Measurements from ENCODE around the gene AATK. TPM values are rescaled to one million over a fixed set of nuclear protein-coding genes. Genes with fewer than 3 reads are reported as not detected.

Gene AATK
- total RNA-seq, 2 experiments from 2014 or later: 0.78 to 1.0 TPM

GRCh38 chr17:81115219-81115618 is 50.8 kb downstream of the AATK start:
- Mint-ChIP-seq H3K4me1 (ENCODE audit: low read depth) (peaks cover 5% of the 10 kb centered on the region), H3K27me3 (no peaks in the 10 kb centered on the region), H3K27ac (no peak overlapping the region), H3K9me3 (no peaks in the 10 kb centered on the region), H3K36me3 (no peaks in the 10 kb centered on the region), H3K4me3 (no peak overlapping the region)
- ChIA-PET CTCF (interaction anchor here (1.1 to 1.8 kb wide), 2 partner anchors 13 to 92 kb away, joined by 3 to 12 read pairs; no protein-coding TSS in a partner anchor), POLR2A (no interaction called here)
- intact Hi-C loops (cut with micrococcal nuclease): no loop called here
- no peak for DNase-seq

DNA sequence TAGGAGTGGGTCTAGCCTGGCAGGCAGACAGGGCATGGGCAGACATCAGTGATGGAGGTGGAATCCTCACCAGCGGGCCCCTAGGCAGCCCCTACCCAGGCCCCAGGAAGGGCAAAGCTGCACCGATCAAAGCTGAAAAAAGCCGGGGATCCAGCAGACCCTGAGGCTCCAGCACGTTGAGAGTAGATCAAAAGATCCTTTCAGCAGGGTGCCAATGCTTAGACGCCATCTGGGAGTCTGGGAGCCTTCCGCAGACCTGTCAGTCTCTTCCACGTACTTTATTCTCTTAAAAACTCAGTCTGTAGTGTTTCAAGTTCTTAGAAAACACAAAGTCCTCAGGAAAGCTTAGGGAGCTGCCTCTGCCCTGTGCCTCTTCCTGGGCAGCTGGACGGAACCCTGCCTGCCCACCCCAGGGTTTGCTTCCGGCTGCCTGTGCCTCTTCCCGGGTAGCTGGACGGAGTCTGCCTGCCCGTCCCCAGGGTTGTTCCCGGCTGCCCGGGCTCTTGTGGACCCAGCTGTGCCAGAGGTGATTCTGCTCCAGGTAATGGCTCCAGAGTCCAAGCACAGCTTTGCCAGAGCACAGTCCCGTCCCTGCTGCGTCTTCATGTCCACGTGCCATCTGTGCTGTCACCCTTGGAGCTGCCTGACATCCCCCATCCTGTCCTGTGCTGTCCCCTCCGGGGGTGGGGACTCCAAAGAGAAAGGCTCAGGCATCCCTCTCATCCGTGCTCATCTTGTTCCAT is 51.5 kb downstream of the AATK start:
- peaks cover 6% of the 10 kb centered on the region for H3K4me1 Mint-ChIP-seq (ENCODE audit: low read depth)
- no peak overlapping the region for H3K27ac Mint-ChIP-seq
- POLR2A ChIA-PET: interaction anchor here (0.7 kb wide), 1 partner anchor 95 kb away, joined by 5 read pairs; no protein-coding TSS in a partner anchor
- no peak overlapping the region for H3K4me3 Mint-ChIP-seq
- no peak for DNase-seq
- intact Hi-C loops (cut with micrococcal nuclease): no loop called here
- no peaks in the 10 kb centered on the region for H3K36me3 Mint-ChIP-seq
- CTCF ChIA-PET: interaction anchor here (1.1 to 1.8 kb wide), 2 partner anchors 13 to 91 kb away, joined by 3 to 12 read pairs; no protein-coding TSS in a partner anchor
- no peaks in the 10 kb centered on the region for H3K9me3 Mint-ChIP-seq
- H3K27me3 Mint-ChIP-seq: no peaks in the 10 kb centered on the region

GRCh38 chr17:81113158-81113724 is 52.8 kb downstream of the AATK start:
- Mint-ChIP-seq H3K4me3 (no peak overlapping the region), H3K36me3 (no peaks in the 10 kb centered on the region), H3K27ac (no peak overlapping the region), H3K27me3 (no peaks in the 10 kb centered on the region), H3K4me1 (ENCODE audit: low read depth) (peaks cover 4% of the 10 kb centered on the region), H3K9me3 (no peaks in the 10 kb centered on the region)
- intact Hi-C loops (cut with micrococcal nuclease): no loop called here
- CTCF ChIA-PET: interaction anchor here (1.6 kb wide), 1 partner anchor 11 kb away, joined by 5 read pairs; no protein-coding TSS in a partner anchor
- no peak for DNase-seq
- POLR2A ChIA-PET: no interaction called here

GRCh38 chr17:81112450-81112849 is 53.6 kb downstream of the AATK start:
- ChIA-PET CTCF (interaction anchor here (1.6 kb wide), 1 partner anchor 11 kb away, joined by 5 read pairs; no protein-coding TSS in a partner anchor), POLR2A (interaction anchor here (0.7 kb wide), 1 partner anchor 17 kb away, joined by 3 read pairs; no protein-coding TSS in a partner anchor)
- H3K4me3 Mint-ChIP-seq: no peak overlapping the region
- H3K4me1 Mint-ChIP-seq (ENCODE audit: low read depth): peaks cover 4% of the 10 kb centered on the region
- intact Hi-C loops (cut with micrococcal nuclease): no loop called here
- H3K36me3 Mint-ChIP-seq: no peaks in the 10 kb centered on the region
- no peak overlapping the region for H3K27ac Mint-ChIP-seq
- H3K9me3 Mint-ChIP-seq: no peaks in the 10 kb centered on the region
- DNase-seq: no peak
- no peaks in the 10 kb centered on the region for H3K27me3 Mint-ChIP-seq

DNA sequence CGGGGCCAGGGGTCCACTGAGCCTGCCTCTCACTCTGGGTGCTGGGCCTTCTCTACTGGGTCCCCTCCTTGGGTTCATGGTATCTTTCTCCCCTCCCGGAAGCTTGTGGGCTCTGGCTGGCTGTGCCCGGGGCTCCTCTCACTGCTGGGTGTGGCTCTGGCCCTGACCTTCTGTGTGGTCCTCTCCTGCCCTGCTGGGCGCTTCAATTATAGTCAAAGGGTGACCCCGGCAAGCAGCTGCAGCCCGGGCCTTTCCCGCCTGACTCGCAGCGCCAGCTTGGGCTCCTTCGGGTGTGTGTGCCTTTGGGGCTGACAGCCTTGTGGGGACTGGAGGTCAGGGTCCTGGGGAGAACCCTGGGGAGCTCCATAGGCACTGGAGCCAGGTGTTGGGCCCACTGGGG is 55.0 kb downstream of the AATK start:
- H3K4me1 Mint-ChIP-seq (ENCODE audit: low read depth): peaks cover 4% of the 10 kb centered on the region
- POLR2A ChIA-PET: no interaction called here
- H3K27ac Mint-ChIP-seq: no peak overlapping the region
- H3K9me3 Mint-ChIP-seq: no peaks in the 10 kb centered on the region
- intact Hi-C loops (cut with micrococcal nuclease): no loop called here
- CTCF ChIA-PET: interaction anchor here (0.9 kb wide), 1 partner anchor 9 kb away, joined by 3 read pairs; no protein-coding TSS in a partner anchor
- H3K36me3 Mint-ChIP-seq: no peaks in the 10 kb centered on the region
- DNase-seq: no peak
- H3K27me3 Mint-ChIP-seq: no peaks in the 10 kb centered on the region
- no peak overlapping the region for H3K4me3 Mint-ChIP-seq

DNA sequence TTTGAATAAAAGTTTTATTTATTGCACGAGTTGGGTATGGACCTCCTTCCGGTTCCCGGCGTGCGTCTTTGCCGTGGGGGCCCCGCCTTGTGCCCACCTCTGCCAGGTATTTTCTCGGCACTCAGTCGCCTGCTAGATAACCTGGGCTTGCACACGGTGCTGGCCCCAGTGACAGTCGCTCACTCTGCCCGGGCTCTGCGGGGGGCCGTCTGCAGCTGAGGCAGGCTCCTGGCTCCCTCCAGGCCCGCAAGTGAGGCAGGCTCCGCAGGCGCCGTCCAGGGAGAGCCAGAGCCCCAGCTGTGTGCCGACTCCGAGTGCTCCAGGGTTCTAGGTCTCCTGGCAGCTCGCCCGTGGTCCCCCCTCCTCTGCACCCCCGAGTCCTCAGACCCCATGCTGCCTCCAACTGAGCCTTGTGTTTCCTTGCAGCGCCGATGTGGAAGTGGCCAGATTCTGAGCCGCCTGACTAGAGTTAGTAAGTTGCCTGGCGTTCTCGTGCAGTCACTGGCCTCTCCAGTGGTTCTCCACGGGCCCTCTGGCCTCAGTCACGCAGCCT is 55.5 kb downstream of the AATK start:
- Mint-ChIP-seq H3K27me3 (no peaks in the 10 kb centered on the region), H3K4me1 (ENCODE audit: low read depth) (peaks cover 4% of the 10 kb centered on the region), H3K4me3 (no peak overlapping the region), H3K9me3 (no peaks in the 10 kb centered on the region), H3K36me3 (no peaks in the 10 kb centered on the region), H3K27ac (no peak overlapping the region)
- ChIA-PET CTCF (interaction anchor here (0.9 kb wide), 1 partner anchor 9 kb away, joined by 3 read pairs; no protein-coding TSS in a partner anchor), POLR2A (no interaction called here)
- intact Hi-C loops (cut with micrococcal nuclease): no loop called here
- no peak for DNase-seq

- DNase-seq: no peak
- H3K36me3 Mint-ChIP-seq: no peaks in the 10 kb centered on the region
- no peak overlapping the region for H3K4me3 Mint-ChIP-seq
- POLR2A ChIA-PET: no interaction called here
- H3K27me3 Mint-ChIP-seq: no peaks in the 10 kb centered on the region
- H3K9me3 Mint-ChIP-seq: no peaks in the 10 kb centered on the region
- CTCF ChIA-PET: no interaction called here
- H3K4me1 Mint-ChIP-seq (ENCODE audit: low read depth): peaks cover 4% of the 10 kb centered on the region
- intact Hi-C loops (cut with micrococcal nuclease): no loop called here
- no peak overlapping the region for H3K27ac Mint-ChIP-seq
These were observed 56.1 kb downstream of the AATK start for GRCh38 chr17:81109957-81110356.

DNA sequence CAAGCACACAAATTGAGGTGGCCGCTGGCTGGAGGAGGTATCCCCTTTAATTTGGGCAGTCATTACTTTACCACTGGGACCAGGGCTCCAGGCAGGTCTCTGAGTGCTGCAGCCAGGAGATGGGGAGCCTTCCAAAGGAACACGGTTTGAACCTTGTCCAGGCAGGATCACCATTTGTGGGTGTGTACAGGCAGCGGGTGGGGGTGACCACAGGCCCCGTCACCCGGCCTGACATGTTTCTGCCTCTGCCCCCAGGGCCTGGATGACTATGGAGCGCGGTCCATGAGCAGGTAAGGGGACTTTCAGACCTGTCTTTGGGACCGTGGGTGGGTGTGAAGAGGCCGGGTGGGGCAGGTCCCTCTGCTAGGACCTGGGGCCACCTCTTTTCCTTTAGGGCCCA is 57.8 kb downstream of the AATK start:
- Mint-ChIP-seq H3K27ac (no peak overlapping the region), H3K36me3 (no peaks in the 10 kb centered on the region), H3K4me3 (no peak overlapping the region), H3K27me3 (no peaks in the 10 kb centered on the region), H3K9me3 (no peaks in the 10 kb centered on the region), H3K4me1 (ENCODE audit: low read depth) (peaks cover 4% of the 10 kb centered on the region)
- intact Hi-C loops (cut with micrococcal nuclease): no loop called here
- POLR2A ChIA-PET: no interaction called here
- no peak for DNase-seq
- CTCF ChIA-PET: no interaction called here

- Mint-ChIP-seq H3K27ac (no peak overlapping the region), H3K9me3 (no peaks in the 10 kb centered on the region), H3K27me3 (no peaks in the 10 kb centered on the region), H3K4me3 (no peak overlapping the region), H3K4me1 (ENCODE audit: low read depth) (peaks cover 4% of the 10 kb centered on the region), H3K36me3 (no peaks in the 10 kb centered on the region)
- POLR2A ChIA-PET: no interaction called here
- CTCF ChIA-PET: interaction anchor here (5.5 kb wide), 1 partner anchor 83 kb away, joined by 87 read pairs; no protein-coding TSS in a partner anchor
- DNase-seq: no peak
- intact Hi-C loops (cut with micrococcal nuclease): no loop called here
These were observed 59.3 kb downstream of the AATK start for GRCh38 chr17:81106716-81107115.

- POLR2A ChIA-PET: no interaction called here
- H3K36me3 Mint-ChIP-seq: no peaks in the 10 kb centered on the region
- intact Hi-C loops (cut with micrococcal nuclease): no loop called here
- CTCF ChIA-PET: interaction anchor here (0.7 to 5.5 kb wide), 4 partner anchors 63 to 676 kb away, joined by 3 to 87 read pairs (median 6); no protein-coding TSS in a partner anchor
- H3K9me3 Mint-ChIP-seq: no peaks in the 10 kb centered on the region
- no peak for DNase-seq
- H3K4me1 Mint-ChIP-seq (ENCODE audit: low read depth): peaks cover 1% of the 10 kb centered on the region
- H3K27me3 Mint-ChIP-seq: no peaks in the 10 kb centered on the region
- H3K27ac Mint-ChIP-seq: no peak overlapping the region
- no peak overlapping the region for H3K4me3 Mint-ChIP-seq
These were observed 62.6 kb downstream of the AATK start for GRCh38 chr17:81103379-81103778.

DNA sequence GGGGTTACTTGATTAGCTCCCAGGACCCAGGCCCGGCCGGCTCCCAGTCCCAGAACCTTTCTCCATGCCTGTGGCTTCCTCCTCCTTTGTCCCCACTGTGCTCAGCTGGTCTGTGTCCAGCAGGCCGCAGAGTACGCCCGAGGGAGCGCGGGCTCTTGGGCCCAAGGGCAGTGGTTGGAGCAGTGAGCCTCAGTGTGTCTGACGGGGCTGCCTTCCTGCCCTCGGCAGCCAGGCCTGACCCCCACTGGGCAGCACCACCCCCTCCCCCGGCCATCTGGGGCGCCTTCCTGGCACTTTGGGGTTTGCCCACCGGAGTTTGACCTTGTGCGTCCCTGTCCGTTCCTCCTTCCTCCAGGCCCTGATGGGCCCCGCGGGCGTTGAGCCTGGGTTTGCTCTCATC is 63.2 kb downstream of the AATK start:
- ChIA-PET CTCF (interaction anchor here (0.7 to 5.5 kb wide), 9 partner anchors 15 to 676 kb away, joined by 3 to 87 read pairs (median 6); no protein-coding TSS in a partner anchor), POLR2A (no interaction called here)
- no peak for DNase-seq
- Mint-ChIP-seq H3K27ac (no peak overlapping the region), H3K9me3 (no peaks in the 10 kb centered on the region), H3K27me3 (no peaks in the 10 kb centered on the region), H3K4me3 (no peak overlapping the region), H3K36me3 (no peaks in the 10 kb centered on the region), H3K4me1 (ENCODE audit: low read depth) (peaks cover 6% of the 10 kb centered on the region)
- intact Hi-C loops (cut with micrococcal nuclease): no loop called here

DNA sequence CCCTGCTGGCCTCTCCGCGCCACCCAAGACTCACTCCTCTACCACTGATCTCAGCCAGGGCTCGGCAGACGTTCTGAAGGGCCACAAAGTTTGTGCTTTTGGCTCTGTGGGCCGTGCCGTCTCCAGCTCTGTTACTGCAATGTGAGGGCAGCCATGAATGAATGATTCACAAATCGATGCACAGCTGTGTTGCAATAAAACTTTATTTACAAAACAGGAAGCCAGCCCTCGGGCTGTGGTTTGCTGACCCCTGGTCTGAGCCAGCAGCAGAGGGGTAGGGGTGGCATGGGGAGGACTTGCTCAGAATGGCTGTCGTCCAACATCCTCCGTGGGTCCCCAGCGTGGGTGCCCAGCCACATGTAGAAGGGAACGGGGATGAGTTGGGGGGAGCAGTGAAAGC is 63.7 kb downstream of the AATK start:
- intact Hi-C loops (cut with micrococcal nuclease): no loop called here
- H3K27me3 Mint-ChIP-seq: no peaks in the 10 kb centered on the region
- no peak for DNase-seq
- H3K4me1 Mint-ChIP-seq (ENCODE audit: low read depth): peaks cover 11% of the 10 kb centered on the region
- CTCF ChIA-PET: interaction anchor here (0.7 to 5.5 kb wide), 21 partner anchors 10 to 675 kb away, joined by 3 to 87 read pairs (median 5); partner anchors contain the start of gene NDUFAF8
- H3K9me3 Mint-ChIP-seq: no peaks in the 10 kb centered on the region
- POLR2A ChIA-PET: no interaction called here
- no peak overlapping the region for H3K4me3 Mint-ChIP-seq
- no peak overlapping the region for H3K27ac Mint-ChIP-seq
- no peaks in the 10 kb centered on the region for H3K36me3 Mint-ChIP-seq

Measured in activated CD4-positive, alpha-beta memory T cell treated with anti-CD3 and anti-CD28 coated beads for 36 hours (primary cell).